B cell (primary cell): ENCODE results near the gene STAT5B.

Experiments used
- EZH2 ChIP-seq: IDR thresholded peaks from 2 replicates; pipeline ENCODE4 v1.6.1; 2012; ENCODE audit warnings: borderline replicate concordance, low read depth, mild to moderate bottlenecking, moderate library complexity, low read length; ENCODE audit not compliant: insufficient read depth, poor library complexity, severe bottlenecking
- TF ChIP-seq, protein P1 (sequence below): fragments of 200-600 bp; IDR thresholded peaks from one replicate; pipeline ENCODE4 v1.8.0; 2022; ENCODE audit warnings: antibody characterized with exemption, mild to moderate bottlenecking

DNA sequence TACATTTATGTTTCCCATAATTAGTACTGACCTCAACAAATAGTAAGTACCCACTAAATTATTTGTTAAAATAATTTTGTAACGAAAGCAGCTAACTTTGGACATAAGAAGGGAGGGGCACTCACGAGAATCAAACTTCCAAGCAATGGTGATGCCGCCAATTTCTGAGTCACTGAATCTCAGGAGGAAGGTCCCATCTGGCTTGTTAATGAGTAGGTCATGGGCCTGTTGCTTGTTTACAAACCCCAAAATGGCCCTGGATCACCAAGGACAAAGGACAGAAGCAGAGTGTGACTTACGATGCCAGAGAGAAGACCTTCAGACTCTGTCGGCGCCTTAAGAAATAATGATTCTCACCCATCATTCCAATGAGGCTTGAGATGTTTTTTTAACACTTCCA lies 66.1 kb downstream of the STAT5B start:
- TF ChIP-seq, protein P1, sequence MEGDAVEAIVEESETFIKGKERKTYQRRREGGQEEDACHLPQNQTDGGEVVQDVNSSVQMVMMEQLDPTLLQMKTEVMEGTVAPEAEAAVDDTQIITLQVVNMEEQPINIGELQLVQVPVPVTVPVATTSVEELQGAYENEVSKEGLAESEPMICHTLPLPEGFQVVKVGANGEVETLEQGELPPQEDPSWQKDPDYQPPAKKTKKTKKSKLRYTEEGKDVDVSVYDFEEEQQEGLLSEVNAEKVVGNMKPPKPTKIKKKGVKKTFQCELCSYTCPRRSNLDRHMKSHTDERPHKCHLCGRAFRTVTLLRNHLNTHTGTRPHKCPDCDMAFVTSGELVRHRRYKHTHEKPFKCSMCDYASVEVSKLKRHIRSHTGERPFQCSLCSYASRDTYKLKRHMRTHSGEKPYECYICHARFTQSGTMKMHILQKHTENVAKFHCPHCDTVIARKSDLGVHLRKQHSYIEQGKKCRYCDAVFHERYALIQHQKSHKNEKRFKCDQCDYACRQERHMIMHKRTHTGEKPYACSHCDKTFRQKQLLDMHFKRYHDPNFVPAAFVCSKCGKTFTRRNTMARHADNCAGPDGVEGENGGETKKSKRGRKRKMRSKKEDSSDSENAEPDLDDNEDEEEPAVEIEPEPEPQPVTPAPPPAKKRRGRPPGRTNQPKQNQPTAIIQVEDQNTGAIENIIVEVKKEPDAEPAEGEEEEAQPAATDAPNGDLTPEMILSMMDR, result no peak
- TF ChIP-seq EZH2, result no peak
